GM21529 (cell line): ENCODE measurements around the gene TFE3.
A peak's percentile ranks its signal among the peaks of the same experiment; 100 is the strongest.

ENCODE experiments used
- ATAC-seq: cut with Tn5 transposase; IDR thresholded peaks from one replicate; pipeline ENCODE4 v1.9.1; 2021; ENCODE audit not compliant: unreplicated experiment

Gene TFE3

DNA sequence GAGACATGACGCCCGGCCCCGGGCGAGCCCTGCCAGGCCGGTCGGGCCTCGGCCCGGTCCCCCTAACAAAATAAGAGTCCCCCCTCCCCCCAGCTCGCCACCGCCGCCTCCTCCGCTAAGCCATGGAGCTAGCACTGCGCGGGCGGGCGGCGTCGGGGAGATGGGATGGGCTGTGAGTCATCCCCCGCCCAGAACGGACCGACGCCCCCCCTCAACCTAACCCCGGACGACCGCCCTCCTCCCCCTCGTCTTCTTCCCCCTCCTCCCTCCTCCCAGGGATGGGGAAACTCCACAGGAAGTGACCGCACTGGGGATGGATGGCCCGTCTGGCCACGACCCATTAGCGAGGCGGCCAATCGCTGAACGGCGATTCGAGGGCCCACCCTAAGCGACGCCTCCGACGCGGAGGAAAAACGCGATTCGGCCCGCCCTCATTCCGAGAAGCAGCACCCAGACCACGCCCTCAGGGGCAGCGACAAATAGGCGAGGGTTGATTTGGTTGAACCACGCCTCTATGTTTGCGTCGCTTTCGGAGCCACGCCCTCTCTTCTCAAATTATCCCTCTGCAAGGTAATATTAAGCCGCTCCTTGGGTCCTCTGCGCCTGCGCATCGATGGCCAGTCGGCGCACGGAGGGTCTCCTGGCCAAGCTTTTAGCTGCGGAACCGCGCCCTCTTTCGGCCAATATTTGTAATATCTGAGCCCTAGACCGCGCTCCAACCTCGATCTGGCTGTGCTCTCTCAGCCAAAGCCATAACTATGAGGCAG lies at the start of gene TFE3:
TFE3 (minus strand) TSS at position 138 of the 767 bp plus-strand sequence; CDS start at position 7, 131 bp downstream.
- ATAC-seq = peak; percentile 80

- ATAC-seq = no peak
These were observed 46.4 kb upstream of the TFE3 start for GRCh38 chrX:49089553-49089952.

DNA sequence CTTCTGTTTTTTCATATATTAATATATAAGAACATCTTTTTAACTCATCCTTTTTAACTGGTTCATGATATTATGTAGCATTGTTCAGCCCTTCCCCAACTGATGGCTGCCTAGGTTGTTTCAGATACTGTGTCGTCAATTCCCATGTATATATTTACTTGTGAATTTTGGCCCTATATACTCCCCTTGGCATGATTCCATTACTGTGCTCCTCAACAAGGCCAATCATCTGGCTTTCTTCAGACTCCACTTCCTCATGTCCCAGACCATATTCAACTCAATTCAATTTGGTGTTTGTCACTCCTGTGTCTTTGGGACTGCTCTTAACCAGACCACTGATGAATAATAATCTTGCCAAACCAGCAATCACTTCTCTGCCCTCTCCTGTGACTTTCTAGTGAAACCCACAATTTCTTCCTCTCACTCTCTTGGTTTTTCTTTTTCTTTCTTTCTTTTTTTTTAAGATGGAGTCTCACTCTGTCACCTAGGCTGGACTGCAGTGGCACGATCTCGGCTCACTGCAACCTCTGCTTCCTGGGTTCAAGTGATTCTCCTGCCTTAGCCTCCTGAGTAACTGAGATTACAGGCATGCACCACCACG lies 39.2 kb upstream of the TFE3 start:
- no peak for ATAC-seq

DNA sequence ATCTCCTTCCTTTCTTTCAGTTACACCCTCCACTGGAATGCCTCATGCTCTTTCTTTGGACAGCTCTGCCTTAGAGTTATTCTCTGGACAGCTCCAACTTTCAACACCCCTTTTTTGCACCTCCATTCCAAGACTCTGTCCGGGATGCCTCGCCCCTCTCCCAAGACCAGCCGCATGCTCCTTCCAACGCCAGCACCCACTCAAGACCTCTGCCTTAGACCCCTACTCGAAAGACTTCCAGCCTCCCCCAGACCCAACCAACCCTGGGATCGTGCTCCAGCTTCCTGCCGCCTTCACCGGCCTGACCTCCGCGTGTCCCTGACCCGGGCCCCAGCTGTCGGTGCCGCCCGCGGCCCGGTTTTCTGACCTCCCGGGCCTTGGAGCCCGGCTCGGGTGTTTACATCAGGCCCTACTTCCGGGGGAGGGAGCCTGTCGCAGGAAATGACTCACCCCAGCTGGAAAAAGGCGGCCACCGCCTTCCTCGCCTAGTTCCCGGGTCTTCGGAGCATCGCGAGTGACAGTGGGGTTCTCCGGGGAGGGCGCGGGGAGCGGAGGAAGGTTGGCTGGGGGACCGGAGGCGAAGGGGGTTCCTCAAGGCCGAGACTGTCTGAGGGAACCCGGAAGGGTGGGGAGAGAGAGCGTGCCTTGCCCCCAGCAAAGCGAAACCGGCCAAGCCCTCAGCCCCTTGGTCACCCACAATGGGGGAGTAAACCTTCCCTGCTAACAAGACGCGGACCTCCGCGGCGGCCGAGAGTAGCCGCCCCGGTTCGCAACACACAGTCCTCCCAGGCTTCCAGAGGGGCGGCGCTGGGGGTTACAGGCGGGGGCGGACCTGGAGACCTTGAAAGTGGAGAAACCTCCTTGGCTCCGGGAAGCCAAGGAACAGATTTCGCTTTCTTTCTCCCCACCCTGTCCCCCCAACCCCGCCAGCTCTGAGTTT lies 36.6 kb upstream of the TFE3 start, which contains the start of gene WDR45:
WDR45 (minus strand) TSS at position 399 of the 940 bp plus-strand sequence. CDS start 1,792 bp downstream, outside the sequence.
- ATAC-seq = peak; percentile 83

DNA sequence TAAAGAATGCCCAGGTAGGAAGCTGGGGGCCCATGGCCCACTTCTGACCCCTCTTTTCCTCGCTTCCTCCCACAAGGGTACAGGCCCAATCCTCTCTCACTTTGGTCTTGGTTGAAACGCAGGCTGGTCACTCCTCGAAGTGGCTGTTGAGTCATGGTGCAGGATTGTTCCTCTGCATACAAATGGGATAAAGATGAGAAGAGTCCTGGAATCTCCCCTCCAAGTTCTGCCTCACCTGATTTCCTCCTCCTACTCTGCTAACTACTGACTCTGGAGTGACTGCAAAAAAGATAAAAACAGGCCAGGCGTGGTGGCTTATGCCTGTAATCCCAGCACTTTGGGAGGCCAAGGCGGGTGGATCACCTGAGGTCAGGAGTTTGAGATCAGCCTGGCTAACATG lies 34.8 kb upstream of the TFE3 start:
- ATAC-seq = no peak

- no peak for ATAC-seq
These were observed 32.2 kb upstream of the TFE3 start for GRCh38 chrX:49075347-49075746.

- peak; percentile 93 for ATAC-seq
These were observed 30.7 kb upstream of the TFE3 start, which contains the start of gene PRAF2 for GRCh38 chrX:49073601-49074575. TSS of gene PRAF2 (minus strand) at chrX:49074002. CDS start at chrX:49073987, 15 bp downstream.

GRCh38 chrX:49072712-49073095 lies 29.5 kb upstream of the TFE3 start:
- ATAC-seq = no peak

DNA sequence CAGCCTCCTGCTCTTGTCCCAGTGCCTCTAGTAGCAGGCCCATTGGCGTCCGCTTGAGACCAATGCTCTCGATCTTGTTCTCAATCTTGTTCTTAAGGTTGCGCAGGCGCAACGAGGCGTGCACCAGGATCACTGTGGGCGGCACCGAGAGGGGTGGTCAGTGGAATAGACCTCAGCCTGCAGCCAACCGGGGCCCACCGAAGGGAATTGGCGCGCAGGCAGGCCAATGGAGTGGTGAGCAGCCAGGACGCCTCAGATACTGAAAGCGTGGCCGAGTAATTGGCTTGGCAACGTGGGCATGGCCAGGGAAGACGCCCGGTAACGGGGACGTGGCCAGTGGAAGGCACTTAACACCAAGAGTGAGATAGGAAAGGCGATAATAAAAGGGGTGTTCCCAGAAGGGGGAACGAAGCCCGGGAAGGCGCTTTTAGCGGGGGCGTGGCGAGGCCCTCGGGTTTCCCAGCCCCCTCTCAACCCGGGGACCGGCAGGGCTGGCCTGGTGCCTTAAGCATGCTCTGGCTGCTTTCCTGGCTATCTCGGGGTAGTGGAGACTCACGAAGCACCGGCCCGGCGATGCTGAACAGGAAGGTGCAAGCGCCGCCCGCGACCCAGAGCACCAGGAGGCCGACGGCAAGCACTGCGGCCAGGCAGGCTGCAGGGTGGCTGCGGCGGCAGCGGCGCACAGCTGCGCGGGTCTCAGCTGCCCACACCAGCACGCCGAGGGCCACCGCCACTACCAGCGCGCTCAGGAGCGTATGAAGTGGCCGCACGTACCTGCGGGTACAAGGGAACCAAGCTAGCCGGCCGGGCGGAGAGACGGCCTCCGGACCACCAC lies 28.9 kb upstream of the TFE3 start:
- ATAC-seq = no peak

DNA sequence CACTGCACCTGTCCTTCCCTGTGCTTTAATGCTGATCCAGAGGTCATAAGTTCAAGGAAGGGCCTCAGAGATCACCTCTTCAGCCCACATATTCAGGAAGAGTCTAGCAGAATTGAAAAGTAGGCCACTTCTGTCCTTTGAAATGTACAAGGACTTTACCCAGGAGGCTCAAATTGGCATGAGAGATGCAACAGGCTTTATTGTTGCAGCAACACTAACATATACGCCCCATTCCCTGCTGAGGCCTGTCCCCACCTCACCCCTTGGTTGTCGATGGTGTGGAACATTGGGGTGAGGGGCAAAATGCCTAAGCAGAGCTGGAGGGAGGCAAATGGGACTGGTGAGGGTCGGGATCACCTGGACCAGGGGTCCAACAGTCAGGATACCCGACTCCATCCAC lies 27.8 kb upstream of the TFE3 start:
- no peak for ATAC-seq

- ATAC-seq = no peak
These were observed 25.9 kb upstream of the TFE3 start for GRCh38 chrX:49069038-49069437.

GRCh38 chrX:49067285-49068120 lies 24.3 kb upstream of the TFE3 start:
- no peak for ATAC-seq

- no peak for ATAC-seq
These were observed 23.5 kb upstream of the TFE3 start for GRCh38 chrX:49066690-49067089.

GRCh38 chrX:49066278-49066677 lies 23.1 kb upstream of the TFE3 start:
- no peak for ATAC-seq

DNA sequence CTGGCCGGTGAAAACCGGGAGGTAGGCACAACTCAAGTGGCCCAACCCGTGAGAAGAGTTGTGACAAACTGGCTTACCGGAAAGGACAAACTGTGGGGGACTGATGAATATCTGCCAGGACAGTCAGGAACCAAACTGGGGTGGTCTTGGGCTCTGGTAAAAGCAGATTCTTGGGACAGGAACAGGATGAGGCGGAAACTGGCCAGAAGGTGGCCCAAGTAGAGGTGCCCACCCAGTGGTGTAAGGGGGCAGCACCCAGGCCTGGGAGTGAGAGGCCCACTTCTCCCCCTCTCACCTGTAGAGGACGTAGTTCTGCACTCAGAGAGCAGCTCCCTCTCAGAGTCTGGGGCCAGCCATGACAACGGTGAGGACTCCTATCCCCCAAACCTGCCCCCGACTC lies 21.6 kb upstream of the TFE3 start:
- ATAC-seq = no peak

DNA sequence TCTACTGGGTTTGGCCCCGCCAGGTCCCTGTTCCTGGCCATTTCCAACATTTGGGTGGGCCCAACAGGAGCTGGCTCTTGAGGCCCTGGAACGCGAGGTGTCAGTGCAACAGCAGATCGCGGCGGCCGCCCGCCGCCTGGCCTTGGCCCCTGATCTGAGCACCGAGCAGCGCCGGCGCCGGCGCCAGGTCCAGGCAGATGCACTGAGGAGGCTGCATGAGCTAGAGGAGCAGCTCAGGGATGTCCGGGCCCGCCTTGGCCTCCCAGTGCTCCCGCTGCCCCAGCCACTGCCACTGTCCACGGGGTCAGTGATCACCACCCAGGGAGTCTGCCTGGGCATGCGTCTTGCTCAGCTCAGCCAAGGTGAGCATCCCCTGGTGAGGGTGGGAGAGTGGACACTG lies 21.1 kb upstream of the TFE3 start:
- ATAC-seq = no peak

DNA sequence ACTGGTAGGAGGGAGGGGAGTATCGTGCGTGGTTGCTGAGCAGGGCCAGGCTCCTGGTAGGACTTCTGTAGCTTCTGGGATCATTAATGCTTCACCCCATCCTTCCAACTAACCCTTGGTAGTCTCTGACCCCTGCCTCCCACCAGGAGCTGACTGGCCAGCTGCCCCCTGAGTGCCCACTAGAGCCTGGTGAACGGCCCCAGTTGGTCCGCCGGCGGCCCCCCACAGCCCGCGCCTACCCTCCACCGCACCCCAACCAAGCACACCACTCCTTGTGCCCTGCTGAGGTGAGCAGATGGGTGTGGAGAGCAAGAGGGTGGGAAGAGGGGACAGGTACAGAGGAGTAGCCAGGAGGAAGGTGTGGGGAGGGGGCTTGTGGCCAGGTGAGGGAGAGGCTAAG lies 20.6 kb upstream of the TFE3 start:
- no peak for ATAC-seq

- ATAC-seq = no peak
These were observed 18.8 kb upstream of the TFE3 start for GRCh38 chrX:49061916-49062315.
